GM19397 (cell line): ENCODE measurements around the gene MRPL3.

Experiments
- ATAC-seq: cut with Tn5 transposase; IDR thresholded peaks from one replicate; pipeline ENCODE4 v1.9.1; 2021; ENCODE audit warnings: mild to moderate bottlenecking, moderate library complexity; ENCODE audit not compliant: unreplicated experiment

The MRPL3 gene

GRCh38 chr3:131421301-131421700 is 81.5 kb downstream of the MRPL3 start:
- no peak for ATAC-seq

- no peak for ATAC-seq
Observed at GRCh38 chr3:131417751-131418150, 85.0 kb downstream of the MRPL3 start.
